ENCODE data around the gene CSMD2.

The CSMD2 gene

DNA sequence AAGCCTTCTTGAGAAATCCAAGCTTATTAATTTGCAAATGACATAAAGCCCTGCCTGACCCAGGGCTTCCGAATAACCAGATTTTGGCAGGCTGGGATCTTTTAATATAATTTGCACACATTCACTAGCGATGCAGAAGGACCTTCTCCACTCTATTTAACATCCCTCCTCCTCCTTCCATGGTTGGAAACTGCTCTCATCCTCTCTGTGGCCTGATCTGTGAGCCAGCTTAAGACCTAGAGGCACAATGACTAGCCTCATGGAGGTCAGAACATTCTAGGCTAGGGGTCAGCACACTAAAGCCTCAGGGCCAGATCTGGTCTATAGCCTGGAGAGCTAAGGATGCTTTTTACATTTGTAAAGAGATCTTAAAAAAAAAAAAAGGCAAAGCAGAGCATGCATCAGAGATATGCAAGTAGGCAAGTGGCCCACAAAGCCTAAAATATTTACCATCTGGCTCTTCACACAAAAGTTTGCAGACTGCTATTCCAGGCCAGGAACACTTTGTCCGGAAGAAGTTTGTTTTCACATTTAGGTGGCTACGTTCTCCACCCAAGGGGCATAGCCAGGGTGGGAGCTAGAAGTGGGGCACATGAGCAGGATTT is 439.4 kb downstream of the CSMD2 start:
- in situ Hi-C loops (cut with MboI; ENCODE audit: low sequenced_read_pairs) = no loop called here

DNA sequence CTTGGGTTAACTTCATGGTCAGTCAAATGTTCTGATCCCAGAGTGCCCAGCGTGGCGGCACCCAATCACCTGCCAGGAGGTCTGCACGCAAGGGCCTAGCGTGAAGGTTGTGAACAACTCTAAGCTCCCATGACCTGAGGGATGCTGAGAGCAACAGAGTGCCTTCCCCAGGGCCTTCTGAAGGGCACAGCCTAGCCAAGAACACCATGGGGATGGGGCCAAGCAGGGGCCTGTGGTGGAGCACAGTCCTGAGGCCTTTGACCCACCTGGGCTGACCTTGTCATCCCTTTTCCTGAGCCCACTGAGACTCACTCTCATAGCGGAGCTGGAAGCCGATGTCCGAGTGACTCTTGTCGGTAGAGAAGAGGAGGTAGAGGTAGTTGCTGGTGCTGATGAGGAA is 440.0 kb downstream of the CSMD2 start:
- in situ Hi-C loops (cut with MboI; ENCODE audit: low sequenced_read_pairs) = no loop called here

- in situ Hi-C loops (cut with MboI; ENCODE audit: low sequenced_read_pairs) = no loop called here
Measured at GRCh38 chr1:33724348-33724747, 440.7 kb downstream of the CSMD2 start.

DNA sequence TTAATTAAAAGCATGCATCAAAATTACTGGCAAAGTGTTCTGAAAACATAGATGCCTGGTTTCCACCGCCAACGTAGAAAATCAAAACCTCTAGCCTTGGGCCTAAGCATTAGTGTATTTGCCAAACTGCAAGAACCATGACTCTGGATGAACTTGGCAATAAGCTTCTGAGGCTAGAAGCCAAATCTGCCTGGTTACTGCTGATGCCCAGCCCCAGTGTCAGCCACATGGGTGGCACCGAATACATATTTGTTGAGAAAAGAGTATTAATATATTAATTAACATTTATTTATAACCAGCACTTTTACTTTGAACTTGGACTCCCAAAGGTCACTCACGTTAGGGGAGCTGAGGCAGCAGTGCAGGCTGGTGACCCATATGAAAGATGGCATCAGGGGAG is 441.8 kb downstream of the CSMD2 start:
- in situ Hi-C loops (cut with MboI; ENCODE audit: low sequenced_read_pairs) = no loop called here

- in situ Hi-C loops (cut with MboI; ENCODE audit: low sequenced_read_pairs) = no loop called here
Measured at GRCh38 chr1:33721301-33721815, 443.7 kb downstream of the CSMD2 start.

DNA sequence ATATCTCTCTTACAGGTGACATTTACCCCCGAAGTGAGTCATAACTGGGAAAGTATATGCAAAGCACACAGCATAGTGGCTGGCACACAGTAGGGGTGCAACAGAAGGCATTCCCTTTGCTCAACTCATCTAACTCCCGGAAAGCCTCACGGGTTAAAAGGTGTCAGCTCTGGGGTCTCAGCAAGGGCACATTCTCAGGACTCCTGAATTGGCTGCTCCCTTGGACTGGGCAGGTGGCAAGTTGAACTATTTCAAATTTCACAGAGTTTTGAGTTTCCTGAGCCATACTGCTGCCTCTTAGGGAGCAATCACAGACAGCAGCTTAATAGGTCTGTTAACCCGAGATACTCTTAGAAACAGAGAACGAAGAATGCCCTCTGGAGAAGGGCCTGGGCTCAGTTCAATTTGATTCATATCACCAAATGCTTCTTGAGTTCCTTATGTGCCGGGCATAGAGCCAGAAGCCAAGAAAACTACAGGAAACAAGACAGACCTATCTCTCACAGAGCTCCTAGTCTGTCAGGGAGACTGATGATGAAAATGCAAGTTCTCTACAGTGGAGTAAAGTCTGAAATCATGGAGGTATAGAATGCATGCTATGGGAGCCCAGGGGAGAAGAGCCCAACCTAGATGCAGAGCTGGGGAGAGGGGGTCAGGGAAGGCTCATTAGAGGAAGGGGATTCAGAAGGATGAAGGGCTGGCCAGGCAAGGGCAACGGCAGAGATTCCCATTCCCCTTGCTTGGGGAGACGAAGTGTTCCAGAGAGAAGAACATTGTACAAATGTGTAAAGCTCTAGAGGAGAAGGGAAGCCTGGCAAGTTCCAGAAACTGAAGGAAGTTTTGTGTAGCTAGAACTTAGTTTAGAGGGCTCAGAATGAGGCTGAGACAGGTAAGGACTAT is 445.0 kb downstream of the CSMD2 start:
- in situ Hi-C loops (cut with MboI; ENCODE audit: low sequenced_read_pairs) = no loop called here

DNA sequence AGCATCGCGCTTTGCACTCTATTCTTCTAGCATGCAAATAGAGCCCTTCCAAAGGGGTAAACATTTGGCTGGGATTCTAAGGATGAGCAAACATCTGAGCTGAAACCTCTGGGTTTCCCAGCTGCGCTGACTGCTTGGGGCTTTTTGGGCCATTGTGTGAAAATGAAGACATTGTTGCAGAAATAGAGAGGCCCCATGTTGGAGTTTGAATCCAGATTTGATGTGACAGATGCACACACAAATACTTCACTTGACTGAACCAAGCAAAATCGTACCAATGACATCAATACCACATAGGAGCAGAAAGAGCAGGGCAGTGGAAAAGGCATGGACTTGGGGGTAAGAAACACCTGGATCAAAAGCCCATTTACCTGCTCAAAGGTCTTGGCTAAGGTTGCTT is 445.7 kb downstream of the CSMD2 start:
- in situ Hi-C loops (cut with MboI; ENCODE audit: low sequenced_read_pairs) = no loop called here

DNA sequence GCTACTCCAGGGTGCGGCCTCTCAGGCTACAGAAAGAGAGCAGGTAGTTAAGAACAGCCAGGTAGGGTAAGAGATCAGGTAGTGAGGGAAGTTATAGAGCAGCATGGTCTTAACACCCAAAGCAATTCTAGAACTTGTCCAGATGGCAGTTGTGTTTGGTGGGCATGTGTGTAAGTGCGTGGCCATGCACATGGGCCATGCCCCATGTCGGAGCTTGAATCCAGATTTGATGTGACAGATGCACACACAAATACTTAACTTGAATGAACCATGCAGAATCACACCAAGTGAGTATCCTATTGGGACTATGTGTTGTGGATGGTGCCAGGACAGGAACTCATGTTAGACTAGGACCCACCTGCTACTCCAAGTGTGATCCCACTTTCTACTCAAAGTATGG is 446.8 kb downstream of the CSMD2 start:
- in situ Hi-C loops (cut with MboI; ENCODE audit: low sequenced_read_pairs) = no loop called here

DNA sequence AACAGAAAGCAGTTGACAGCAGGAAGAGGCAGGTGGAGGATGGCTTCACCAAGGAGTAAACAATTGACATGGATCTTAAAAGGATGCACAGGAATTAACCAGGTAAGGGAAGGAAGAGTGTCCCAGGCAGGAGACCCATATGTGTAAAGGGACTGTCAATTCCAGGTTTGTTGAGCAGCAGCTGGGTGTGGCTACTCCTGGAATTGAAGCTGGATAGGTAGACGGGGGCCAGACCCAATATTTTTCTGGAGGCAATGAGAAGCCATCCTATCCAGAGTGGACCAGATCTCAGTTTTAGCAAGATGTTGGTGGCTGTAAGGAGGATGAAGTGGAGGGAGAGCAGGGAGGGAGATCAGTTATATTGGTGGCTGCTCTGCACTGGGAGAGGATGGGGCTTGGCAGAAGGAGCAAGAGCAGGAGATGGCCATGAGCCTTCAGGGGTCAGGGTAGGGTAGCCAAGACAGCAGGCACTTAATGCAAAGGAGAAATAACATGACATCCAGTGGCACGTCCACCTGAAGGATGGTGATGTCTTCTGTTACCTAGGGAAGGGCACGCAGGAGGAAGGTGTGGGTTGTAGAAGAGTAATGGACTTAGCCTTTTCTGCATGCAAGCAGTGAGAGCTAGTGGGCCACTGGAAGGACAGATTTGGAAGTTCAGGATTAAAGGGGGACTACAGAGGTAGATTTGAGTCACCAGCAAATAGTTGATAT is 447.9 kb downstream of the CSMD2 start:
- in situ Hi-C loops (cut with MboI; ENCODE audit: low sequenced_read_pairs) = no loop called here

DNA sequence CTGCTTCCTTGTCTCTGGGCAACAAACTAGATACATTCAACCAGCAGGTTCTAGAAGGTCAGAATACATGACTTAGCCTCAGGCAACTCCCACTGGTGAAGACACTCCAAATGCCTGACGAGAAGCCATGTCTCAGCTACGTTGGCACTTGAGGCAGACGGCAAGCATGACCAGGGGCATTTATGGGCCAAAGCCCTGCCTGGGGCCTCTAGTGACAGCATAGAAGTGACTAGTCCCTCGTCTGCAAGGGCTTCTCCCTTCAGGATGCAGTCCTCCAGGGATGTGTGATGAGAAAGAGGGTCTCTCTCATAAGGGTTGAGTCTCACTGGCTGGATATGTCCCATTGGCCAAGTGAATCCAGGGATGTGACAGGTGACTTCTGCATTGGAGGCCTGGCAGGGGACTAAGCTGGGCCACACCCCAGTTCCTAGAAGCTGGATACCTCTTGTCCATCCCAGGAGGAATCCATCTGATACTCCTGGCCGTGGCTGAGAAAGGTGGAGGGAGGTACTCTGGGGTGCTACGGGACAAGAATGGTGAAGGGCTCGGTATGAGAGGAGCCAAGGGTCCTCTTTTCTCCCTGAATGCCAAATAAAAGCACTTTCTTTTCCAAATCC is 449.7 kb downstream of the CSMD2 start:
- in situ Hi-C loops (cut with MboI; ENCODE audit: low sequenced_read_pairs) = no loop called here

DNA sequence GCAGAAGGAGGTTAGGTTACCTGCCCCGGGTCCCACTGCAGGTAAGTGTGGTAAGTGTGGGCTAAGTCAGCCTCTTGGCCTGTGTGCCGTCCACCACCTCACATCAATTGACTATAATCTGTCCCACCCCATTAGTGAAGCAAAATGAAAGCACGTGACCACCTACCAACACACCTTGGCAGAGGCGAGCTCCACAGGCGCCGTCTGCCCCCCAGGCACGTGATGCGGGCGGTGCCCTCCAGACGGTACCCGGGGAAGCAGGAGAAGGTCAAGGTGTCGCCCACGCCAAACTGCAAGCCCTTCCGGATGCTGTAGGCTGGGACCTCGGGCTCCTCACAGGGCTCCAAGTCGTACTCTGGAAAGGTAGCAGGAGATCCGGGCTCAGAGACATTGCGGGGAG is 450.6 kb downstream of the CSMD2 start:
- in situ Hi-C loops (cut with MboI; ENCODE audit: low sequenced_read_pairs) = no loop called here

- in situ Hi-C loops (cut with MboI; ENCODE audit: low sequenced_read_pairs) = no loop called here
Measured at GRCh38 chr1:33713058-33713877, 451.8 kb downstream of the CSMD2 start.

DNA sequence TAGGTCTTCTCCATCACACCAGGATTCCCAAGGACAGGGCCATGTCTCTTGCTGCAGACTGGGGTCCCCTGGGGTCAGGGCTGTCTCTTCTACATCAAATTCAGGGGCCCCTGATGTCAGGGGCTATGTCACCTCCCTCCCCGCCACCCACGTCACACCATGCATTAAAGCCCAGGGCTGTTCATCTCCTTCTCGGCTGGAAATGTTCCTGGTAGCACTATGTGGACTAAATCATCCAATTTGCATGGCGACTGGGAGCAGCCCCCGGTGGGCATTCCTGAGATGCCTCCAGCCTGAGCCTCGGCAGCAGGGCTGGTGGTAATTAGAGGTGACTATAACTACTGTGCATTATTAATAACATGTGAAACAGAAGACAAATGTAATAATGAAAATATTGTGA is 452.8 kb downstream of the CSMD2 start:
- in situ Hi-C loops (cut with MboI; ENCODE audit: low sequenced_read_pairs) = no loop called here

- in situ Hi-C loops (cut with MboI; ENCODE audit: low sequenced_read_pairs) = no loop called here
Measured at GRCh38 chr1:33711511-33711910, 453.5 kb downstream of the CSMD2 start.

DNA sequence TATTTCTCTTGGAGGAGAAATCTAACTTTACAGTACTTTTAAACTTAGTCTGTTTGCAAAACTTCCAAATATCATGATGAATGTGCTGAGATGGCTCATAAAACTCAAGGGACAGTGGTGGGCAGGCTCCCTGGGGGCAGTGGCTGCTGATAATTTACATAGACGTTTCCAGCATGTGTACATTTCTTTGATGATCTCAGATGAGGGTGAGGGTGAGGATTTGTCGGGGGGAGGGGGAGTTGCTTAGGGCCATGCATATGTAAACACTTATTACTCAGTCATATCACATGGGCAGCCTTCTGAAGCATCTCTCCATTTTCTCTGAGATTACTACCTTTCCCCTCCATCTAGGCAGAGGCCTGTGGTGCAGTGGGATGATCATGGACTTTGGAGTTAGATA is 454.1 kb downstream of the CSMD2 start:
- in situ Hi-C loops (cut with MboI; ENCODE audit: low sequenced_read_pairs) = no loop called here

GRCh38 chr1:33709783-33710718 is 455.0 kb downstream of the CSMD2 start:
- in situ Hi-C loops (cut with MboI; ENCODE audit: low sequenced_read_pairs) = no loop called here

DNA sequence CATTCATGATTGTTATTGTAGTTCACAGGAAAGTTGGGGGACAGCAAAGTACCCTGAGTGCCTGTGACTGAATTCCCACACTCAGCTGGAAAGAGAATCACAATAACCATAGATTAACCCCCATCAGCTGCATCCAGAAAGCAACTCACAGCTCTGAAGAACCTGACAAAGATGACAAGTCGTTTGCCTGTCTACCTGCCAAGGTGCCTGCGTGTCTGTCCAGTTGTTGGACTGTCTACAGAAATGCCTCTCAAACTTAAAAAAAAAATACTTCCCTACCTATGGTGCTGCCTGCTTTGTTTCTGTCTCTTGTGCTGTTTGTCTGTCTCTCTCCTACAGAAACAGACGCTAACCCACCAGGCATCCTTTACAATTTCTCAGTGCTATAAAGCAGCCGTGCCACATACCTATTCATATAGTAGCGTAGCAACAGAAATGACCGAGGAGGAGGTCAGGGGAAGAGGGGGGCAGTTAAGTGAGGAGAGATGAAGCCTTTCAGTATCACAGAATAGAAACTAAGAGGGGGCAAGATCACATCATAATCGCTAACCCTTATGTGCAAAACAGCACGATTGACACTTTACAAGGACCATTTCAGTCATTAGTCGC is 455.8 kb downstream of the CSMD2 start:
- in situ Hi-C loops (cut with MboI; ENCODE audit: low sequenced_read_pairs) = no loop called here

DNA sequence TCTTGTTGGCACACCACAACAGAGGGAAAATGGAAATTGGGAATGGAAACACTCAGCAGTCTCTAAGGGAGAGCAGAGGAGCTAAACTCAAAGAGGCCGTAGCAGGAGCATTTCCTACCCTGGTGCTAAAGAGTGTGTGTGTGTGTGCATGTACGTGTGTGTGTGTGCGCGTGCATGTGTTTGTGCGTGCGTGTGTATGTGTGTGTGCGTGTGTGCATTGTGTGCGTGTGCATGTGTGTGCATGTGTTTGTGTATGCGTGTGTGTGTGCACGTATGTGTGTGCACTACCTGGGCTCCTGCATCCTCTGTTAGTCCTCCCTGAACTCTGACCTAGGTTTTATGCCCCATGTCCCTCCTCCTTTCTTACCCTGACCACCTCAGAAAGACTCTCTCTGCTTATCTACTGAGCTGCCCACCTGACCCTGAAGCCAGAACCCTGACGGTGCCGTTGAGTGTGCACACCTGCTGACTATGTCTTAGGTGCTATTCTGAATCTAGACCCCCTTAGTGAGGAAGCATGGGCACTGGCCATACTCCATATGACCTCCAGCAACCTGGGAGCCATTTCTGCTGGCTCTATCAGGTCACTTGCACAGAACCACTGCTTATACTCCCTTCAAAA is 458.3 kb downstream of the CSMD2 start:
- in situ Hi-C loops (cut with MboI; ENCODE audit: low sequenced_read_pairs) = no loop called here
